ENCODE data around the gene ZNF207. TPM values are rescaled to one million over a fixed set of nuclear protein-coding genes. Genes with fewer than 3 reads are reported as not detected.

ZNF207 gene
- total and polyA plus RNA-seq, 2 of the 8 experiments (the other 6 are each of a cell fraction or from before 2014, with no cell fraction given), result 268 to 286 TPM

DNA sequence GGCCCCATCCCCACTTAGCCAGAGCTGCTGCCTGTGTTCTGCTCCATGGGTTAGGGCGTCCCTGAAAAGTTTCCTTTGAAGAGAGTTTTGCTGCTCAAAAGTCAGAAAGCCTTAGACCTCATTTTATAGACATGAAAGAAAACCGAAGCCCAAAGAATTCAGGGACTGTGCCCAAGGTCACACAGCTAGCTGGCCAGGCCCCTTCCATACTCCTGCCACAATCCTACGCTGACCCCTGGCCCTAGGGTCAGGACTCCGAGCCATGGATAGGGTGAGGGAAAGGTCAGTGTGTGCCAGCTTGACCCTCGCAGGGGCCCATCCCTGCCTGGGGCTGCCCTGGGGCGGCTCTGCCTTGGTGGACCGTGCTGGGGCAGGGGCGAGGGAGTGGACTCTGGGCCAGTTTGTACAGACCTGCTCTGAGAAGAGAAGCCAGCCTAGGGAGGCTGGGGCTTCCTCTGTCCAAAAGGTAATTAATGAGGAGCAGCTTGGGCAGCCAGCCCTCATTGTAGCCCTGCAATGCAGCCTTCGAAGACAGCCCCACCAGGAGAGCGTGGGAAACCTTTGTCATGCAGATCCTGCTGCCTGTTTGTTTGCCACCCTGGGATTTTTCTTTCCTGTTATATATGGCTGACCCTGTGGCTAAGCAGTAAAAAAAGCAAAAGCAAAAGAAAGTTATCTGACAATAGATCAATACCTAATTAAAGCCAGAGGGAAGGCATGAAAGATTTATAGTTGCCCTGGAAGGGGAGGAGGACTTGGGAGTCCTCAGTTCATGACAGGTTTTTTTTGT lies 46.9 kb upstream of the ZNF207 start (continued):
- TF ChIP-seq TBP (IDR thresholded peaks at IDR 0.05; ENCODE audit: low read depth, low read length), result peak; percentile 60
- TF ChIP-seq EP300 (IDR thresholded peaks at IDR 0.05; ENCODE audit: borderline replicate concordance in 1 of 2, low read depth in 2 of 2, low read length in 2 of 2), result peak in 1 of 2 experiments; percentile 41; a peak in 1 of 3 replicates
- TF ChIP-seq YY1 (IDR thresholded peaks at IDR 0.05; ENCODE audit: low read depth, low read length), result peak; percentile 74; the same call in 1 of the 2 replicates
- TF ChIP-seq POLR2A (IDR thresholded peaks at IDR 0.05; ENCODE audit: control extremely low read depth in 1 of 2, low read depth in 2 of 2, low read length in 2 of 2), result 0 out of 3 replicates have a peak, but pooled peaks of 1 of the 2 experiments have one; percentile 12
- peak; percentile 99 for TF ChIP-seq POU5F1 (IDR thresholded peaks at IDR 0.05; ENCODE audit: low read depth, low read length)
- TF ChIP-seq HDAC2 (IDR thresholded peaks at IDR 0.05; ENCODE audit: borderline replicate concordance in 1 of 2, low read depth in 2 of 2, low read length in 2 of 2), result peak in 1 of 2 experiments; percentile 78; a peak in 2 of 4 replicates
